ENCODE data around the gene ZNRF1.

DNA sequence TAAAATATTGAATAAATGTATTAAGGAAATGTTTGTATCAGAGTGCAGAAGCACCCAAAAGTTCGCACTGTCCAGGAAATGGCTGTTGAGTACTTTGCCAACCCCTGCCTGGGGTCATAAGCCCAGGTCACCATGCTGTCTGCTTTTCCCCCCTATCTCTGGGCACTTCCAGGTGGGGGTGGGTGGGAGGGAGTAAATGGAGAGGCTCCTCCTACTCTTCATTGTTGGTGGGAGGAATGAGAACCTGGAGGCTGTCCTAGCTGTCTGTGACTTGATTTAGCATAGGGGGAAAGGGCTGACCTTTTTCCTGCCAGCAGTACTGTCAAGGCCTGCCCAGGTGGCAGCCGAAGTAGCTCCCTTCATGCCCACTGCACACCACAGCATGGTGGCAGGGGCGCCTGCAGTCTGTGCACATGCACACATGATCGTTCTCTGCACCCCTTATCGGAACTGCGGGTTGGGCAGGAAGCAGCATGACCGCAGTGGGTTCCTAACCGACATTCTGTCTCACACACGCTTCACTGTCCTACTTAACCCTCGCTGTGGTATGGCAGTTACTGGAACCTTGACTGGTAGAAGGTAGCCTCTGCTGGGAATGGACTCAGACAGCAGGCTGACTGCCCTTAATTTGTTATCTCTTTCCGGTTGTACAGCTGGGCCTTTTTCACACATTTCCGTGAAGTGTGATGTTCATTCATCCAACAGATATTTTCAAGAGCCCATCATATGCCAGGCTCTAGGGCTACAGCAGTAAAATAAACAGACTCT lies 76.3 kb downstream of the ZNRF1 start:
- TF ChIP-seq SIN3A (conservative IDR thresholded peaks at IDR 0.05 in 1 of 2, IDR thresholded peaks at IDR 0.05 in 1 of 2; ENCODE audit: low read depth in 1 of 2, low read length in 2 of 2) (no peak), EP300 (IDR thresholded peaks at IDR 0.05; ENCODE audit: borderline replicate concordance in 1 of 2, low read depth in 2 of 2, low read length in 2 of 2) (no peak), EZH2 (IDR thresholded peaks at IDR 0.05; ENCODE audit: low read depth, low read length, severe bottlenecking) (no peak), SP2 (IDR thresholded peaks at IDR 0.05; ENCODE audit: low read length) (no peak)

Data from H1 (cell line).